WTC11 (cell line): ENCODE data around the gene CD300E. TPM values are rescaled to one million over a fixed set of nuclear protein-coding genes. Genes with fewer than 3 reads are reported as not detected.

Experiments used
- ATAC-seq: fragments of 200-7000 bp; cut with Tn5 transposase; 2 replicates; pipeline ENCODE4 v1.10.0; 2021; ENCODE audit warnings: mild to moderate bottlenecking, moderate library complexity
- Bru-seq: library from RNA; stranded (reverse); fragments of 400-500 nt; gene quantifications from one replicate; lab custom pipeline; 2021; lab: Mats Ljungman, UMichigan
- CTCF ChIA-PET: fragments of 300-600 bp; sonication (Branson Sonifier 250); formaldehyde crosslinking; loops from one replicate; lab custom pipeline; 2021; ENCODE audit warnings: antibody characterized with exemption; lab: Charles Lee
- POLR2A ChIA-PET: fragments of 350-600 bp; sonication (Branson Sonifier 250); formaldehyde crosslinking; loops from one replicate; lab custom pipeline; 2021; ENCODE audit warnings: antibody characterized with exemption; lab: Charles Lee
- DNase-seq: peaks from one replicate; pipeline ENCODE4 v3.0.0; 2021; ENCODE audit warnings: low spot score
- H3K27ac Mint-ChIP-seq: 2 replicates; pipeline ENCODE4 v1.8.0; 2021; ENCODE audit warnings: mixed read lengths
- H3K27me3 Mint-ChIP-seq: 2 replicates; pipeline ENCODE4 v1.8.0; 2021; ENCODE audit warnings: low read depth, mild to moderate bottlenecking, moderate library complexity, mixed read lengths
- H3K36me3 Mint-ChIP-seq: 2 replicates; pipeline ENCODE4 v1.8.0; 2021; ENCODE audit warnings: mixed read lengths
- H3K4me1 Mint-ChIP-seq: 2 replicates; pipeline ENCODE4 v1.8.0; 2022; ENCODE audit warnings: mixed read lengths
- H3K4me3 Mint-ChIP-seq: 2 replicates; pipeline ENCODE4 v1.8.0; 2021; ENCODE audit warnings: mild to moderate bottlenecking, moderate library complexity, mixed read lengths
- H3K9me3 Mint-ChIP-seq: 2 replicates; pipeline ENCODE4 v1.8.0; 2021; ENCODE audit warnings: mixed read lengths
- AFF4 ChIP-seq: sonication (generic); formaldehyde crosslinking; IDR thresholded peaks from 2 replicates; pipeline ENCODE4 v1.8.1; 2023; ENCODE audit warnings: mild to moderate bottlenecking, missing genetic modification reagents, borderline replicate concordance
- GABPB1 ChIP-seq: sonication (generic); formaldehyde crosslinking; IDR thresholded peaks from 2 replicates; pipeline ENCODE4 v1.8.1; 2023; ENCODE audit warnings: mild to moderate bottlenecking, missing genetic modification reagents
- JUN ChIP-seq: sonication (generic); formaldehyde crosslinking; IDR thresholded peaks from 2 replicates; pipeline ENCODE4 v1.8.0; 2023; ENCODE audit warnings: mild to moderate bottlenecking, missing genetic modification reagents
- NFATC4 ChIP-seq: fragments of 250-450 bp; sonication (Bioruptor Pico); IDR thresholded peaks from 2 replicates; pipeline ENCODE4 v1.9.0; 2021; ENCODE audit warnings: mild to moderate bottlenecking
- NR2C2 ChIP-seq: sonication (generic); formaldehyde crosslinking; IDR thresholded peaks from 2 replicates; pipeline ENCODE4 v1.8.0; 2022; ENCODE audit warnings: mild to moderate bottlenecking, missing genetic modification reagents
- NR3C1 ChIP-seq: sonication (generic); formaldehyde crosslinking; conservative IDR thresholded peaks from 2 replicates; pipeline ENCODE4 v1.8.1; 2023; ENCODE audit warnings: low read depth, mild to moderate bottlenecking, missing genetic modification reagents
- RELA ChIP-seq: sonication (generic); formaldehyde crosslinking; IDR thresholded peaks from 2 replicates; pipeline ENCODE4 v1.8.1; 2022; ENCODE audit warnings: missing genetic modification reagents, mild to moderate bottlenecking, borderline replicate concordance
- RORB ChIP-seq: fragments of 250-450 bp; sonication (Bioruptor Pico); IDR thresholded peaks from 2 replicates; pipeline ENCODE4 v1.9.0; 2021; ENCODE audit warnings: mild to moderate bottlenecking
- SOX15 ChIP-seq: fragments of 250-450 bp; sonication (Bioruptor Pico); IDR thresholded peaks from 2 replicates; pipeline ENCODE4 v1.9.0; 2021; ENCODE audit warnings: mild to moderate bottlenecking
- TP53 ChIP-seq: sonication (generic); formaldehyde crosslinking; IDR thresholded peaks from 2 replicates; pipeline ENCODE4 v1.8.1; 2023; ENCODE audit warnings: mild to moderate bottlenecking, missing genetic modification reagents
- USF1 ChIP-seq: sonication (generic); formaldehyde crosslinking; IDR thresholded peaks from 2 replicates; pipeline ENCODE4 v1.8.0; 2022; ENCODE audit warnings: mild to moderate bottlenecking, missing genetic modification reagents
- ZBTB21 ChIP-seq: sonication (generic); formaldehyde crosslinking; IDR thresholded peaks from 2 replicates; pipeline ENCODE4 v1.8.1; 2023; ENCODE audit warnings: mild to moderate bottlenecking, missing genetic modification reagents, borderline replicate concordance
- ZNF138 ChIP-seq: sonication (generic); formaldehyde crosslinking; conservative IDR thresholded peaks from 2 replicates; pipeline ENCODE4 v1.8.1; 2022; ENCODE audit warnings: mild to moderate bottlenecking, moderate library complexity, missing genetic modification reagents
- ZNF317 ChIP-seq: sonication (generic); formaldehyde crosslinking; IDR thresholded peaks from 2 replicates; pipeline ENCODE4 v1.8.1; 2023; ENCODE audit warnings: low read depth, mild to moderate bottlenecking, moderate library complexity, missing genetic modification reagents, borderline replicate concordance
- ZNF396 ChIP-seq: fragments of 250-450 bp; sonication (Bioruptor Pico); IDR thresholded peaks from 2 replicates; pipeline ENCODE4 v1.8.0; 2021; ENCODE audit warnings: mild to moderate bottlenecking, moderate library complexity, borderline replicate concordance
- long read RNA-seq, 3 experiments: library from RNA in 1 of 3; library from capped mRNA in 1 of 3; library from polyadenylated mRNA in 1 of 3; unstranded in 2 of 3; stranded (forward) in 1 of 3; transcript quantifications; one replicate each; pipeline ENCODE4 v2.0.0, GENCODE V29; 2021
- total RNA-seq: library from RNA; stranded (reverse); gene quantifications from 3 replicates; pipeline ENCODE4 v1.2.3, GENCODE V29; 2021
- TF ChIP-seq, protein P1 (sequence below): sonication (generic); formaldehyde crosslinking; IDR thresholded peaks from 2 replicates; pipeline ENCODE4 v1.8.1; 2023; ENCODE audit warnings: mild to moderate bottlenecking, missing genetic modification reagents, moderate library complexity
- TF ChIP-seq, protein P2 (sequence below): fragments of 250-450 bp; sonication (Bioruptor Pico); IDR thresholded peaks from 2 replicates; pipeline ENCODE4 v1.9.0; 2021; ENCODE audit warnings: moderate library complexity, mild to moderate bottlenecking, inconsistent platforms, borderline replicate concordance
- TF ChIP-seq, protein P3 (sequence below): fragments of 250-450 bp; sonication (Bioruptor Pico); IDR thresholded peaks from 2 replicates; pipeline ENCODE4 v1.9.0; 2021; ENCODE audit warnings: mild to moderate bottlenecking, borderline replicate concordance
- TF ChIP-seq, protein P4 (sequence below): sonication (generic); formaldehyde crosslinking; IDR thresholded peaks from 2 replicates; pipeline ENCODE4 v1.8.1; 2023; ENCODE audit warnings: mild to moderate bottlenecking, moderate library complexity, missing genetic modification reagents

The CD300E gene, protein sequence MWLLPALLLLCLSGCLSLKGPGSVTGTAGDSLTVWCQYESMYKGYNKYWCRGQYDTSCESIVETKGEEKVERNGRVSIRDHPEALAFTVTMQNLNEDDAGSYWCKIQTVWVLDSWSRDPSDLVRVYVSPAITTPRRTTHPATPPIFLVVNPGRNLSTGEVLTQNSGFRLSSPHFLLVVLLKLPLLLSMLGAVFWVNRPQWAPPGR
- total RNA-seq: not detected in 3 replicates
- Bru-seq, nascent RNA: percentile 3 among the genes with signal in this experiment
- long read RNA-seq, experiment 1: 0 reads
- long read RNA-seq, experiment 2: 0 reads
- long read RNA-seq, experiment 3: 0 reads

DNA sequence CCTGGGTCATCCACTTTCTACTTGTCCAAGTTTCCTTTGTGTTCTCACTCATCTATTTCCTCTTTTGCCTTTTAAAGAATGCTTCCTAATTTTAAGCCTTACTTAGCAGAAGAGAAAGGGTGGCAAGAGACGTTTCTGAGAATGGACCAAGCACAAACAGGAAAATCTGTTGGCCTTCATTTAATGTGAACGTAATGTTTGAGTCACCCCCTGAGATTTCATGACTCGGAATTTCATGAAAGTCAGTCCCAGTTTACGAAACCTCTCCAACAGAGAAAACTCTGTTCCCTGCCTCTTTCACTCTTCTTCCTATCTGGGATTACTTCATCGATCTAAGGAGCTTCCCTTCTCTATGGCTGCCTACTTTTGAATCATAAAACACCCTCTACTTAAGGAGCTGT, at the start of gene CD300E:
TSS of gene CD300E (minus strand) at position 46 of the 401 bp plus-strand sequence. CDS start 117 bp downstream, outside the sequence.
- Mint-ChIP-seq H3K9me3 (peaks cover 17% of the 10 kb centered on the region), H3K4me3 (no peak within 1 kb of the TSS), H3K36me3 (no peaks in the 10 kb centered on the region), H3K27ac (no peak within 1 kb of the TSS), H3K27me3 (peaks cover 61% of the 10 kb centered on the region), H3K4me1 (no peaks in the 10 kb centered on the region)
- DNase-seq (no peak), ATAC-seq (no peak)
- TF ChIP-seq ZBTB21 (CRISPR knock-in tag) (no peak), ZNF396 (CRISPR knock-in tag) (no peak), NR2C2 (no peak), RELA (CRISPR knock-in tag) (no peak), GABPB1 (CRISPR knock-in tag) (no peak), SOX15 (no peak), TP53 (no peak), NR3C1 (CRISPR knock-in tag) (no peak), NFATC4 (CRISPR knock-in tag) (no peak), AFF4 (CRISPR knock-in tag) (no peak), RORB (CRISPR knock-in tag) (no peak), ZNF138 (CRISPR knock-in tag) (no peak), USF1 (CRISPR knock-in tag) (no peak), JUN (CRISPR knock-in tag) (no peak), ZNF317 (CRISPR knock-in tag) (no peak)
- TF ChIP-seq, protein P1, sequence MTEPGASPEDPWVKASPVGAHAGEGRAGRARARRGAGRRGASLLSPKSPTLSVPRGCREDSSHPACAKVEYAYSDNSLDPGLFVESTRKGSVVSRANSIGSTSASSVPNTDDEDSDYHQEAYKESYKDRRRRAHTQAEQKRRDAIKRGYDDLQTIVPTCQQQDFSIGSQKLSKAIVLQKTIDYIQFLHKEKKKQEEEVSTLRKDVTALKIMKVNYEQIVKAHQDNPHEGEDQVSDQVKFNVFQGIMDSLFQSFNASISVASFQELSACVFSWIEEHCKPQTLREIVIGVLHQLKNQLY (CRISPR knock-in tag): no peak
- TF ChIP-seq, protein P2, sequence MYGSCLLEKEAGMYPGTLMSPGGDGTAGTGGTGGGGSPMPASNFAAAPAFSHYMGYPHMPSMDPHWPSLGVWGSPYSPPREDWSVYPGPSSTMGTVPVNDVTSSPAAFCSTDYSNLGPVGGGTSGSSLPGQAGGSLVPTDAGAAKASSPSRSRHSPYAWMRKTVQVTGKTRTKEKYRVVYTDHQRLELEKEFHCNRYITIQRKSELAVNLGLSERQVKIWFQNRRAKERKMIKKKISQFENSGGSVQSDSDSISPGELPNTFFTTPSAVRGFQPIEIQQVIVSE: no peak
- TF ChIP-seq, protein P3, sequence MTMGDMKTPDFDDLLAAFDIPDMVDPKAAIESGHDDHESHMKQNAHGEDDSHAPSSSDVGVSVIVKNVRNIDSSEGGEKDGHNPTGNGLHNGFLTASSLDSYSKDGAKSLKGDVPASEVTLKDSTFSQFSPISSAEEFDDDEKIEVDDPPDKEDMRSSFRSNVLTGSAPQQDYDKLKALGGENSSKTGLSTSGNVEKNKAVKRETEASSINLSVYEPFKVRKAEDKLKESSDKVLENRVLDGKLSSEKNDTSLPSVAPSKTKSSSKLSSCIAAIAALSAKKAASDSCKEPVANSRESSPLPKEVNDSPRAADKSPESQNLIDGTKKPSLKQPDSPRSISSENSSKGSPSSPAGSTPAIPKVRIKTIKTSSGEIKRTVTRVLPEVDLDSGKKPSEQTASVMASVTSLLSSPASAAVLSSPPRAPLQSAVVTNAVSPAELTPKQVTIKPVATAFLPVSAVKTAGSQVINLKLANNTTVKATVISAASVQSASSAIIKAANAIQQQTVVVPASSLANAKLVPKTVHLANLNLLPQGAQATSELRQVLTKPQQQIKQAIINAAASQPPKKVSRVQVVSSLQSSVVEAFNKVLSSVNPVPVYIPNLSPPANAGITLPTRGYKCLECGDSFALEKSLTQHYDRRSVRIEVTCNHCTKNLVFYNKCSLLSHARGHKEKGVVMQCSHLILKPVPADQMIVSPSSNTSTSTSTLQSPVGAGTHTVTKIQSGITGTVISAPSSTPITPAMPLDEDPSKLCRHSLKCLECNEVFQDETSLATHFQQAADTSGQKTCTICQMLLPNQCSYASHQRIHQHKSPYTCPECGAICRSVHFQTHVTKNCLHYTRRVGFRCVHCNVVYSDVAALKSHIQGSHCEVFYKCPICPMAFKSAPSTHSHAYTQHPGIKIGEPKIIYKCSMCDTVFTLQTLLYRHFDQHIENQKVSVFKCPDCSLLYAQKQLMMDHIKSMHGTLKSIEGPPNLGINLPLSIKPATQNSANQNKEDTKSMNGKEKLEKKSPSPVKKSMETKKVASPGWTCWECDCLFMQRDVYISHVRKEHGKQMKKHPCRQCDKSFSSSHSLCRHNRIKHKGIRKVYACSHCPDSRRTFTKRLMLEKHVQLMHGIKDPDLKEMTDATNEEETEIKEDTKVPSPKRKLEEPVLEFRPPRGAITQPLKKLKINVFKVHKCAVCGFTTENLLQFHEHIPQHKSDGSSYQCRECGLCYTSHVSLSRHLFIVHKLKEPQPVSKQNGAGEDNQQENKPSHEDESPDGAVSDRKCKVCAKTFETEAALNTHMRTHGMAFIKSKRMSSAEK (CRISPR knock-in tag): no peak
- TF ChIP-seq, protein P4, sequence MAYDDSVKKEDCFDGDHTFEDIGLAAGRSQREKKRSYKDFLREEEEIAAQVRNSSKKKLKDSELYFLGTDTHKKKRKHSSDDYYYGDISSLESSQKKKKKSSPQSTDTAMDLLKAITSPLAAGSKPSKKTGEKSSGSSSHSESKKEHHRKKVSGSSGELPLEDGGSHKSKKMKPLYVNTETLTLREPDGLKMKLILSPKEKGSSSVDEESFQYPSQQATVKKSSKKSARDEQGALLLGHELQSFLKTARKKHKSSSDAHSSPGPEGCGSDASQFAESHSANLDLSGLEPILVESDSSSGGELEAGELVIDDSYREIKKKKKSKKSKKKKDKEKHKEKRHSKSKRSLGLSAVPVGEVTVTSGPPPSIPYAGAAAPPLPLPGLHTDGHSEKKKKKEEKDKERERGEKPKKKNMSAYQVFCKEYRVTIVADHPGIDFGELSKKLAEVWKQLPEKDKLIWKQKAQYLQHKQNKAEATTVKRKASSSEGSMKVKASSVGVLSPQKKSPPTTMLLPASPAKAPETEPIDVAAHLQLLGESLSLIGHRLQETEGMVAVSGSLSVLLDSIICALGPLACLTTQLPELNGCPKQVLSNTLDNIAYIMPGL (CRISPR knock-in tag): no peak
- ChIA-PET POLR2A (no interaction called here), CTCF (no interaction called here)
